ENCODE results near the gene GRID1.

GRID1 gene

GRCh38 chr10:86195521-86196157, 171.0 kb downstream of the GRID1 start:
- no peak overlapping the region for H3K4me3 ChIP-seq (ENCODE audit: low read length)
- no peak for DNase-seq (ENCODE audit: low read depth)
- TF ChIP-seq CTCF (IDR thresholded peaks at IDR 0.05; ENCODE audit: insufficient read depth, low read depth, low read length, missing control alignments) = no peak

- TF ChIP-seq CTCF (IDR thresholded peaks at IDR 0.05; ENCODE audit: insufficient read depth, low read depth, low read length, missing control alignments) = no peak
- no peak overlapping the region for H3K4me3 ChIP-seq (ENCODE audit: low read length)
- no peak for DNase-seq (ENCODE audit: low read depth)
These were observed 171.9 kb downstream of the GRID1 start for GRCh38 chr10:86194684-86195083.

- DNase-seq (ENCODE audit: low read depth) = no peak
- no peak overlapping the region for H3K4me3 ChIP-seq (ENCODE audit: low read length)
- TF ChIP-seq CTCF (IDR thresholded peaks at IDR 0.05; ENCODE audit: insufficient read depth, low read depth, low read length, missing control alignments) = no peak
These were observed 172.8 kb downstream of the GRID1 start for GRCh38 chr10:86193841-86194240.

GRCh38 chr10:86192691-86193090, 173.9 kb downstream of the GRID1 start:
- no peak for TF ChIP-seq CTCF (IDR thresholded peaks at IDR 0.05; ENCODE audit: insufficient read depth, low read depth, low read length, missing control alignments)
- H3K4me3 ChIP-seq (ENCODE audit: low read length) = no peak overlapping the region
- no peak for DNase-seq (ENCODE audit: low read depth)

- TF ChIP-seq CTCF (IDR thresholded peaks at IDR 0.05; ENCODE audit: insufficient read depth, low read depth, low read length, missing control alignments) = no peak
- no peak for DNase-seq (ENCODE audit: low read depth)
- no peak overlapping the region for H3K4me3 ChIP-seq (ENCODE audit: low read length)
These were observed 174.4 kb downstream of the GRID1 start for GRCh38 chr10:86192147-86192546.

GRCh38 chr10:86191686-86192085, 174.9 kb downstream of the GRID1 start:
- DNase-seq (ENCODE audit: low read depth) = no peak
- TF ChIP-seq CTCF (IDR thresholded peaks at IDR 0.05; ENCODE audit: insufficient read depth, low read depth, low read length, missing control alignments) = no peak
- no peak overlapping the region for H3K4me3 ChIP-seq (ENCODE audit: low read length)

GRCh38 chr10:86191166-86191565, 175.4 kb downstream of the GRID1 start:
- no peak for DNase-seq (ENCODE audit: low read depth)
- no peak for TF ChIP-seq CTCF (IDR thresholded peaks at IDR 0.05; ENCODE audit: insufficient read depth, low read depth, low read length, missing control alignments)
- no peak overlapping the region for H3K4me3 ChIP-seq (ENCODE audit: low read length)
